Endothelial cell of umbilical vein (primary cell): ENCODE results near the gene GAS1. TPM values are rescaled to one million over a fixed set of nuclear protein-coding genes. Genes with fewer than 3 reads are reported as not detected.

Source experiments
- BruUV-seq: library from RNA; stranded (reverse); fragments of 400-500 nt; replicated peaks from 2 replicates; lab custom pipeline; 2021; lab: Mats Ljungman, UMichigan
- CTCF ChIA-PET: fragments of 300-600, 350-600 bp; sonication (Branson Sonifier 250); formaldehyde crosslinking; loops from one replicate; lab custom pipeline; 2021; ENCODE audit warnings: antibody characterized with exemption, inconsistent platforms; lab: Charles Lee
- POLR2A ChIA-PET: fragments of 300-600, 350-600 bp; sonication (Branson Sonifier 250); formaldehyde crosslinking; loops from one replicate; lab custom pipeline; 2021; ENCODE audit warnings: antibody characterized with exemption, inconsistent platforms; lab: Charles Lee
- DNase-seq: peaks from one replicate; pipeline ENCODE4 v3.0.0-alpha.2; 2011; ENCODE audit warnings: low read depth, low spot score
- FAIRE-seq: peaks from 2 replicates; lab custom pipeline; 2011; peaks lifted over from hg19 to GRCh38; lab: Jason Lieb, UNC
- H2AFZ ChIP-seq: 2 replicates; pipeline ENCODE4 v1.6.0; 2012; ENCODE audit warnings: low read depth, low read length, control low read depth, inconsistent platforms
- H3K27ac ChIP-seq: 2 replicates; pipeline ENCODE4 v1.5.1; 2011; ENCODE audit warnings: low read depth, mild to moderate bottlenecking, control low read depth, low read length, moderate library complexity; ENCODE audit not compliant: insufficient read depth
- H3K27me3 ChIP-seq, 2 experiments: 2 replicates each; pipeline versions ENCODE4 v1.6.0 to v1.6.1; 2011; ENCODE audit warnings: low read length in 2 of 2, mixed read lengths in 1 of 2; ENCODE audit not compliant: control insufficient read depth in 2 of 2, insufficient read depth in 2 of 2
- H3K36me3 ChIP-seq, 2 experiments: 2 replicates in 1 of 2; 3 replicates in 1 of 2; pipeline ENCODE4 v1.5.1; 2011; ENCODE audit warnings: low read length in 2 of 2, mild to moderate bottlenecking in 1 of 2, moderate library complexity in 1 of 2; ENCODE audit not compliant: control insufficient read depth in 2 of 2, insufficient read depth in 2 of 2; ENCODE audit errors: extremely low read depth in 1 of 2
- H3K4me1 ChIP-seq: 3 replicates; pipeline ENCODE4 v1.5.1; 2011; ENCODE audit warnings: mild to moderate bottlenecking, low read length; ENCODE audit not compliant: control insufficient read depth, insufficient read depth; ENCODE audit errors: extremely low read depth
- H3K4me2 ChIP-seq: 2 replicates; pipeline ENCODE4 v1.6.1; 2011; ENCODE audit warnings: low read length, control low read depth, mixed read lengths; ENCODE audit not compliant: insufficient read depth
- H3K4me3 ChIP-seq, 3 experiments: fragments of 200-600 bp in 1 of 3; sonication (generic), shearing (Covaris generic) in 1 of 3; replicated peaks in 1 of 3; 2 replicates each; pipeline ENCODE4 v1.5.1; 2011 to 2016; ENCODE audit warnings: control low read depth in 3 of 3, low read length in 3 of 3, mild to moderate bottlenecking in 2 of 3, inconsistent platforms in 1 of 3, low read depth in 1 of 3, moderate library complexity in 1 of 3; ENCODE audit not compliant: insufficient read depth in 1 of 3
- H3K79me2 ChIP-seq: 2 replicates; pipeline ENCODE4 v1.6.0; 2012; ENCODE audit warnings: low read length, inconsistent platforms; ENCODE audit not compliant: control insufficient read depth, insufficient read depth
- H3K9ac ChIP-seq: replicated peaks from 2 replicates; pipeline ENCODE3; 2011; ENCODE audit warnings: low read length, control low read depth; ENCODE audit not compliant: insufficient read depth; ENCODE audit errors: extremely low read depth
- H3K9me1 ChIP-seq: replicated peaks from 3 replicates; pipeline ENCODE4 v1.6.0; 2011; ENCODE audit warnings: mild to moderate bottlenecking, low read length; ENCODE audit not compliant: control insufficient read depth, insufficient read depth; ENCODE audit errors: extremely low read depth
- H3K9me3 ChIP-seq: replicated peaks from 2 replicates; pipeline ENCODE4 v1.5.1; 2012; ENCODE audit warnings: low read length, inconsistent platforms; ENCODE audit not compliant: control insufficient read depth, insufficient read depth
- H4K20me1 ChIP-seq: replicated peaks from 2 replicates; pipeline ENCODE3; 2011; ENCODE audit warnings: mild to moderate bottlenecking, low read length; ENCODE audit not compliant: control insufficient read depth, insufficient read depth; ENCODE audit errors: extremely low read depth
- CTCF ChIP-seq, 2 donors: IDR thresholded peaks; 1 replicate in 1 of 2; 2 replicates in 1 of 2; pipeline ENCODE4 v1.5.1; 2011; ENCODE audit warnings: low read length in 2 of 2, mild to moderate bottlenecking in 2 of 2, moderate library complexity in 2 of 2, control low read depth in 1 of 2, inconsistent platforms in 1 of 2, low read depth in 1 of 2; ENCODE audit not compliant: insufficient read depth in 1 of 2; ENCODE audit errors: extremely low read depth in 1 of 2
- EZH2 ChIP-seq: IDR thresholded peaks from 2 replicates; pipeline ENCODE4 v1.6.1; 2012; ENCODE audit warnings: borderline replicate concordance, low read depth, mild to moderate bottlenecking, moderate library complexity, low read length, inconsistent platforms; ENCODE audit not compliant: severe bottlenecking
- FOS ChIP-seq: IDR thresholded peaks from 2 replicates; pipeline ENCODE4 v1.6.1; 2011; ENCODE audit warnings: mild to moderate bottlenecking, low read length, moderate library complexity, borderline replicate concordance; ENCODE audit not compliant: insufficient read depth
- GATA2 ChIP-seq: IDR thresholded peaks from 2 replicates; pipeline ENCODE4 v1.7.0; 2011; ENCODE audit warnings: low read depth, mild to moderate bottlenecking, moderate library complexity, mixed read lengths, low read length; ENCODE audit not compliant: insufficient read length, insufficient read depth
- JUN ChIP-seq: IDR thresholded peaks from 2 replicates; pipeline ENCODE4 v1.6.1; 2011; ENCODE audit warnings: borderline replicate concordance, low read depth; ENCODE audit not compliant: insufficient read length, insufficient read depth
- MAX ChIP-seq: IDR thresholded peaks from 2 replicates; pipeline ENCODE4 v1.6.1; 2011; ENCODE audit not compliant: insufficient read depth, insufficient read length
- MYC ChIP-seq: IDR thresholded peaks from one replicate; pipeline ENCODE4 v1.6.1; 2011; ENCODE audit warnings: mild to moderate bottlenecking, low read depth, low read length
- POLR2A ChIP-seq: IDR thresholded peaks from 2 replicates; pipeline ENCODE4 v1.6.1; 2012; ENCODE audit warnings: low read depth, mild to moderate bottlenecking, control low read depth, low read length
- POLR2AphosphoS5 ChIP-seq: IDR thresholded peaks from 2 replicates; pipeline ENCODE4 v1.6.1; 2012; ENCODE audit warnings: low read depth, mild to moderate bottlenecking, control low read depth, low read length, moderate library complexity; ENCODE audit not compliant: insufficient read depth
- dilution Hi-C: fragments of 300-500 bp; cut with MboI; formaldehyde crosslinking; loops from one replicate; pipeline ENCODE4 v1.15.0; 2019; ENCODE audit warnings: low sequenced_read_pairs; ENCODE audit not compliant: extremely low pct_ligation_motif_present
- intact Hi-C: fragments of 100-400 bp; cut with micrococcal nuclease; formaldehyde crosslinking; loops from one replicate; pipeline ENCODE4 v1.10.0; 2022
- polyA plus RNA-seq, 4 experiments: library from polyadenylated mRNA; depleted of rRNA in 3 of 4; stranded (reverse) in 3 of 4; unstranded in 1 of 4; fragments of >200 nt; gene quantifications; 2 replicates each; pipeline versions ENCODE4 v1.2.1 to v1.2.3, GENCODE V29; 2011 to 2012; ENCODE audit warnings: missing spikeins in 1 of 4
- total RNA-seq: library from RNA; stranded (reverse); gene quantifications from 2 replicates; pipeline ENCODE4 v1.2.3, GENCODE V29; 2021

Gene GAS1
- total and polyA plus RNA-seq, 2 donors (not counting 3 experiments of a cell fraction or from before 2014, with no cell fraction given): 0.06 to 0.15 TPM

- ChIA-PET CTCF (interaction anchor here (0.6 kb wide), 1 partner anchor 1384 kb away, joined by 3 read pairs; no protein-coding TSS in a partner anchor), POLR2A (no interaction called here)
- dilution Hi-C loops: no loop called here
- H3K4me1 ChIP-seq: no peaks in the 10 kb centered on the region
- H3K36me3 ChIP-seq: no peaks in the 10 kb centered on the region
- H3K4me3 ChIP-seq: no peak overlapping the region
- H3K79me2 ChIP-seq: no peaks in the 10 kb centered on the region
- H3K27ac ChIP-seq: no peak overlapping the region
- H3K9me3 ChIP-seq: no peaks in the 10 kb centered on the region
- intact Hi-C loops: no loop called here
- H3K9me1 ChIP-seq: no peaks in the 10 kb centered on the region
- no TSS peak for BruUV-seq
- no peak overlapping the region for H3K4me2 ChIP-seq
- no peak overlapping the region for H3K9ac ChIP-seq
- DNase-seq: no peak
- no peaks in the 10 kb centered on the region for H4K20me1 ChIP-seq
- TF ChIP-seq GATA2 (no peak), MAX (no peak), MYC (no peak), POLR2AphosphoS5 (no peak), POLR2A (no peak), JUN (no peak), CTCF (IDR thresholded peaks at IDR 0.05; ENCODE audit: extremely low read depth in 1 of 2, insufficient read depth in 1 of 2, low read depth in 1 of 2, low read length in 2 of 2) (no peak), EZH2 (no peak), FOS (no peak)
- no peak overlapping the region for H2AFZ ChIP-seq
- FAIRE-seq: no peak
- H3K27me3 ChIP-seq: no peaks in the 10 kb centered on the region
Measured at GRCh38 chr9:86994231-86994630, 46.9 kb upstream of the GAS1 start.
